NCI-H1092 treated with DMSO at 0.1 percent for 48 hours (cell line): ENCODE measurements around the gene ASCC1.
"Not testable (repeated sequence)": the region's sequence is repeated elsewhere in the genome, so short reads cannot be mapped to it uniquely, and the experiment has no call there.

Experiments
- DNase-seq: peaks from one replicate; lab custom pipeline; 2025; lab: John Stamatoyannopoulos, UW

ASCC1 gene

GRCh38 chr10:72215611-72216549 lies at the start of gene ASCC1, which contains the start of gene ANAPC16:
Gene ASCC1, minus strand, starts transcription at chr10:72216276. Its CDS starts 2,978 bp downstream, at chr10:72213298.
Gene ANAPC16, plus strand, starts transcription at chr10:72216012. Its CDS starts 7,903 bp downstream, at chr10:72223915.
- peak; percentile 90 for DNase-seq

GRCh38 chr10:72265508-72265907 lies 49.4 kb upstream of the ASCC1 start:
- DNase-seq: no peak

GRCh38 chr10:72264536-72264935 lies 48.5 kb upstream of the ASCC1 start:
- DNase-seq: no peak

- peak; percentile 88 for DNase-seq
Measured at GRCh38 chr10:72263613-72264241, 47.7 kb upstream of the ASCC1 start.

- DNase-seq: no peak
Measured at GRCh38 chr10:72261784-72262404, 45.8 kb upstream of the ASCC1 start.

- peak; percentile 57 for DNase-seq
Measured at GRCh38 chr10:72260976-72261783, 45.1 kb upstream of the ASCC1 start.

- DNase-seq: no peak
Measured at GRCh38 chr10:72260239-72260975, 44.3 kb upstream of the ASCC1 start.

GRCh38 chr10:72259491-72260238 lies 43.6 kb upstream of the ASCC1 start:
- no peak for DNase-seq

GRCh38 chr10:72258617-72259016 lies 42.5 kb upstream of the ASCC1 start:
- no peak for DNase-seq

GRCh38 chr10:72257051-72257892 lies 41.2 kb upstream of the ASCC1 start:
- DNase-seq: no peak

- no peak for DNase-seq
Measured at GRCh38 chr10:72255977-72256729, 40.1 kb upstream of the ASCC1 start.

- DNase-seq: peak; percentile 48
Measured at GRCh38 chr10:72254813-72255568, 38.9 kb upstream of the ASCC1 start.

GRCh38 chr10:72253578-72253977 lies 37.5 kb upstream of the ASCC1 start:
- no peak for DNase-seq

GRCh38 chr10:72252972-72253371 lies 36.9 kb upstream of the ASCC1 start:
- DNase-seq: no peak

GRCh38 chr10:72251635-72252034 lies 35.6 kb upstream of the ASCC1 start:
- no peak for DNase-seq

- DNase-seq: no peak
Measured at GRCh38 chr10:72250666-72251065, 34.6 kb upstream of the ASCC1 start.

GRCh38 chr10:72249176-72249862 lies 33.2 kb upstream of the ASCC1 start:
- not testable (repeated sequence) for DNase-seq
